ENCODE results near the gene AK5. TPM values are rescaled to one million over a fixed set of nuclear protein-coding genes. Genes with fewer than 3 reads are reported as not detected.

AK5 gene
- polyA plus RNA-seq, 1 donor (not counting 4 experiments of a cell fraction or from before 2014, with no cell fraction given): 0.30 TPM

- Histone ChIP-seq H3K27ac (ENCODE audit: control insufficient read depth, insufficient read depth, low read length) (no peak overlapping the region), H3K4me1 (ENCODE audit: control insufficient read depth, extremely low read depth, insufficient read depth, low read length) (peaks cover 9% of the 10 kb centered on the region), H3K9ac (ENCODE audit: control insufficient read depth, extremely low read depth, insufficient read depth, low read length) (no peak overlapping the region), H3K4me2 (ENCODE audit: control insufficient read depth, extremely low read depth, insufficient read depth, low read depth, low read length) (no peak overlapping the region), H3K27me3 (ENCODE audit: control insufficient read depth, extremely low read depth, insufficient read depth, low read length) (peaks cover 33% of the 10 kb centered on the region), H3K4me3 (ENCODE audit: control insufficient read depth in 2 of 3, extremely low read depth in 1 of 3, insufficient read depth in 2 of 3, low read depth in 1 of 3, low read length in 3 of 3) (no peak overlapping the region), H3K79me2 (ENCODE audit: control insufficient read depth, insufficient read depth, low read length) (no peaks in the 10 kb centered on the region), H3K9me3 (ENCODE audit: control insufficient read depth, low read depth, low read length) (no peaks in the 10 kb centered on the region), H4K20me1 (ENCODE audit: control insufficient read depth, extremely low read depth, insufficient read depth, low read length) (no peaks in the 10 kb centered on the region), H2AFZ (ENCODE audit: control insufficient read depth, low read length) (no peak overlapping the region), H3K9me1 (ENCODE audit: control insufficient read depth, extremely low read depth, insufficient read depth, low read length) (no peaks in the 10 kb centered on the region), H3K36me3 (ENCODE audit: control insufficient read depth in 2 of 2, extremely low read depth in 1 of 2, insufficient read depth in 2 of 2, low read length in 2 of 2) (no peaks in the 10 kb centered on the region)
- dilution Hi-C loops (cut with MboI; ENCODE audit: extremely low pct_ligation_motif_present, low sequenced_read_pairs): no loop called here
- FAIRE-seq (no peak), DNase-seq (ENCODE audit: low read depth, low spot score) (no peak)
- TF ChIP-seq, protein P1, sequence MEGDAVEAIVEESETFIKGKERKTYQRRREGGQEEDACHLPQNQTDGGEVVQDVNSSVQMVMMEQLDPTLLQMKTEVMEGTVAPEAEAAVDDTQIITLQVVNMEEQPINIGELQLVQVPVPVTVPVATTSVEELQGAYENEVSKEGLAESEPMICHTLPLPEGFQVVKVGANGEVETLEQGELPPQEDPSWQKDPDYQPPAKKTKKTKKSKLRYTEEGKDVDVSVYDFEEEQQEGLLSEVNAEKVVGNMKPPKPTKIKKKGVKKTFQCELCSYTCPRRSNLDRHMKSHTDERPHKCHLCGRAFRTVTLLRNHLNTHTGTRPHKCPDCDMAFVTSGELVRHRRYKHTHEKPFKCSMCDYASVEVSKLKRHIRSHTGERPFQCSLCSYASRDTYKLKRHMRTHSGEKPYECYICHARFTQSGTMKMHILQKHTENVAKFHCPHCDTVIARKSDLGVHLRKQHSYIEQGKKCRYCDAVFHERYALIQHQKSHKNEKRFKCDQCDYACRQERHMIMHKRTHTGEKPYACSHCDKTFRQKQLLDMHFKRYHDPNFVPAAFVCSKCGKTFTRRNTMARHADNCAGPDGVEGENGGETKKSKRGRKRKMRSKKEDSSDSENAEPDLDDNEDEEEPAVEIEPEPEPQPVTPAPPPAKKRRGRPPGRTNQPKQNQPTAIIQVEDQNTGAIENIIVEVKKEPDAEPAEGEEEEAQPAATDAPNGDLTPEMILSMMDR (optimal IDR thresholded peaks at IDR 0.05 in 1 of 3, IDR thresholded peaks at IDR 0.05 in 1 of 3, conservative IDR thresholded peaks at IDR 0.05 in 1 of 3; ENCODE audit: extremely low read depth in 1 of 3, insufficient read depth in 2 of 3, low read length in 3 of 3): no peak
- no peak for TF ChIP-seq EZH2 (IDR thresholded peaks at IDR 0.05; ENCODE audit: low read length)
Observed at GRCh38 chr1:77283701-77284425, 2.0 kb downstream of the AK5 start.

GRCh38 chr1:77287535-77287934 lies 5.7 kb downstream of the AK5 start:
- peaks cover 5% of the 10 kb centered on the region for H3K4me1 ChIP-seq (ENCODE audit: control insufficient read depth, extremely low read depth, insufficient read depth, low read length)
- H3K9ac ChIP-seq (ENCODE audit: control insufficient read depth, extremely low read depth, insufficient read depth, low read length): no peak overlapping the region
- no peaks in the 10 kb centered on the region for H3K79me2 ChIP-seq (ENCODE audit: control insufficient read depth, insufficient read depth, low read length)
- no peaks in the 10 kb centered on the region for H3K9me3 ChIP-seq (ENCODE audit: control insufficient read depth, low read depth, low read length)
- H3K4me3 ChIP-seq (ENCODE audit: control insufficient read depth in 2 of 3, extremely low read depth in 1 of 3, insufficient read depth in 2 of 3, low read depth in 1 of 3, low read length in 3 of 3): no peak overlapping the region
- H4K20me1 ChIP-seq (ENCODE audit: control insufficient read depth, extremely low read depth, insufficient read depth, low read length): no peaks in the 10 kb centered on the region
- H3K4me2 ChIP-seq (ENCODE audit: control insufficient read depth, extremely low read depth, insufficient read depth, low read depth, low read length): no peak overlapping the region
- FAIRE-seq: no peak
- TF ChIP-seq EZH2 (IDR thresholded peaks at IDR 0.05; ENCODE audit: low read length): no peak
- TF ChIP-seq, protein P1 (optimal IDR thresholded peaks at IDR 0.05 in 1 of 3, IDR thresholded peaks at IDR 0.05 in 1 of 3, conservative IDR thresholded peaks at IDR 0.05 in 1 of 3; ENCODE audit: extremely low read depth in 1 of 3, insufficient read depth in 2 of 3, low read length in 3 of 3): no peak
- H3K9me1 ChIP-seq (ENCODE audit: control insufficient read depth, extremely low read depth, insufficient read depth, low read length): no peaks in the 10 kb centered on the region
- no peaks in the 10 kb centered on the region for H3K36me3 ChIP-seq (ENCODE audit: control insufficient read depth in 2 of 2, extremely low read depth in 1 of 2, insufficient read depth in 2 of 2, low read length in 2 of 2)
- no peak overlapping the region for H3K27ac ChIP-seq (ENCODE audit: control insufficient read depth, insufficient read depth, low read length)
- dilution Hi-C loops (cut with MboI; ENCODE audit: extremely low pct_ligation_motif_present, low sequenced_read_pairs): no loop called here
- H3K27me3 ChIP-seq (ENCODE audit: control insufficient read depth, extremely low read depth, insufficient read depth, low read length): peaks cover 19% of the 10 kb centered on the region
- DNase-seq (ENCODE audit: low read depth, low spot score): no peak
- no peak overlapping the region for H2AFZ ChIP-seq (ENCODE audit: control insufficient read depth, low read length)
